ENCODE results near the gene DOCK11. TPM values are rescaled to one million over a fixed set of nuclear protein-coding genes. Genes with fewer than 3 reads are reported as not detected.

DOCK11 gene
- total and polyA plus RNA-seq, 11 donors, result 1.8 to 26.3 (median 2.9) TPM

GRCh38 chrX:118612290-118612689 is 116.7 kb downstream of the DOCK11 start:
- Histone ChIP-seq H3K36me3 (peaks cover 0 to 63% (median 11%) of the 10 kb centered on the region in 9 donors), H3K9me3 (no peaks in the 10 kb centered on the region), H3K4me1 (no peaks in the 10 kb centered on the region), H3K27ac (no peak overlapping the region), H3K27me3 (peaks cover 0 to 11% (median 0%) of the 10 kb centered on the region in 9 donors), H3K4me3 (no peak overlapping the region)
- no peak for TF ChIP-seq POLR2A (IDR thresholded peaks at IDR 0.05)
- TF ChIP-seq CTCF (IDR thresholded peaks at IDR 0.05), result no peak
- intact Hi-C loops (cut with DNase I), result no loop called here
- DNase-seq (no peak), ATAC-seq (no peak)
- 76 to 97% (median 89%) methylated on average over 2 of the region's 2 CpGs for WGBS, 4 donors

GRCh38 chrX:118614150-118614549 is 118.5 kb downstream of the DOCK11 start:
- no peaks in the 10 kb centered on the region for H3K9me3 ChIP-seq
- ATAC-seq (no peak), DNase-seq (no peak)
- H3K4me1 ChIP-seq, result no peaks in the 10 kb centered on the region
- H3K27me3 ChIP-seq, result peaks cover 0 to 11% (median 0%) of the 10 kb centered on the region in 9 donors
- no peak for TF ChIP-seq CTCF (IDR thresholded peaks at IDR 0.05)
- TF ChIP-seq POLR2A (IDR thresholded peaks at IDR 0.05), result no peak
- WGBS, 4 donors, result 43 to 93% (median 68%) methylated on average over 1 of the region's 1 CpG
- no peak overlapping the region for H3K27ac ChIP-seq
- intact Hi-C loops (cut with DNase I), result no loop called here
- H3K36me3 ChIP-seq, result peaks cover 0 to 58% (median 4%) of the 10 kb centered on the region in 9 donors
- H3K4me3 ChIP-seq, result no peak overlapping the region

DNA sequence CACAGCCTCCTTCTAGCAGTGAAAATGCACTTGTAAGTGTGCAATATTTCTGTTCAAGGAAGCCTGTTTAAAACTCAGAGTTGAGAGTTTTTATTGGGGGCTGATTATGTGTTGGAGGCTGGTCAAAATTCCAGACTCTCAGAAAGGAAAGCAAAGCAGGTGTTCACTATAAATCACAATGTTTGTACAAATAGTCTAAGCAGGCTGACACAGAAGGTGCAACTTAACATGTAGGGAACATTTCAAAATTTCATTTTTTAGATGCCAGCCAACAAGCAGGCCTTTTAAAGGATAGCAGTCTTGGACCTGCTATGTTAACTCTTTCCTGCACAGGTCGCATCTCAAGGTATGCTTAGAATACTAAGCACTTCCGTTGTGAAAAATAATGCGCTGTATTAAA is 119.5 kb downstream of the DOCK11 start:
- intact Hi-C loops (cut with DNase I), result no loop called here
- DNase-seq (no peak), ATAC-seq (no peak)
- Histone ChIP-seq H3K36me3 (peaks cover 0 to 48% (median 4%) of the 10 kb centered on the region in 9 donors), H3K4me3 (no peak overlapping the region), H3K27ac (no peak overlapping the region), H3K27me3 (peaks cover 0 to 11% (median 0%) of the 10 kb centered on the region in 9 donors), H3K9me3 (no peaks in the 10 kb centered on the region), H3K4me1 (no peaks in the 10 kb centered on the region)
- 81 to 93% (median 90%) methylated on average over 3 of the region's 3 CpGs for WGBS, 4 donors
- TF ChIP-seq CTCF (IDR thresholded peaks at IDR 0.05), result no peak
- no peak for TF ChIP-seq POLR2A (IDR thresholded peaks at IDR 0.05)

DNA sequence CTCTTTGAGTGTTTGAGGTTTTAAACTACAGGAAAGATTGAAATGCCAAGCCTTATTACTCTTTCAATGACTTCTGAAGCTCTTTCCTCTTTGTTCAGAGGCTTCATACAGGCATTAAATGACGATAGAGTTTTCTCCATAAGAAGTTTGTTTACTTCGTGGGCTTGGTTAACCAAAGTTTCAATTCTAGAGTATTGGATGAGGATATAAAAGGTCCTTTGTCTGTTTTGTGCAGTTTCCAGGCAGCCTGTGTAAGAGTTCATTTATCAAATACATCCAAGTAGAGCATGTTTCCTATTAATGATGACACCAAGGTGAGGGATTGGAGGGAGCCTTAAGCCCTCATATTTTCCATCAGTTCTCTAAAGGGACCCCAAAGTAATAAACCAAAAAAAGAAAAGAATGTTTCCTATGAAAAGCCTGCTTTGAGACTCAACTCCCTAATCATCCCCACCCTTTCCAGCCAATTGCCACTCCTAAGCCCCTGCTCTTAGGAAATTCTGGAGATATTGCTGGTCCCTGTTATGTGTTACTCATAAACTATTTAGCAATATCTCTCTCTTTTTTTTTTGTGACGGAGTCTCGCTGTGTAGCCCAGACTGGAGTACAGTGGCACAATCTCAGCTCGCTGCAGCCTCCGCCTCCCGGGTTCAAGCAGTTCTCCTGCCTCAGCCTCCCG is 125.6 kb downstream of the DOCK11 start:
- H3K27ac ChIP-seq, result no peak overlapping the region
- intact Hi-C loops (cut with DNase I), result no loop called here
- no peaks in the 10 kb centered on the region for H3K9me3 ChIP-seq
- ATAC-seq (no peak), DNase-seq (no peak)
- WGBS, 4 donors, result 78 to 92% (median 85%) methylated on average over 8 of the region's 8 CpGs
- TF ChIP-seq POLR2A (IDR thresholded peaks at IDR 0.05), result no peak
- TF ChIP-seq CTCF (IDR thresholded peaks at IDR 0.05), result no peak
- H3K4me1 ChIP-seq, result no peaks in the 10 kb centered on the region
- H3K4me3 ChIP-seq, result no peak overlapping the region
- peaks cover 0 to 7% (median 0%) of the 10 kb centered on the region in 9 donors for H3K27me3 ChIP-seq
- peaks cover 0 to 7% (median 0%) of the 10 kb centered on the region in 9 donors for H3K36me3 ChIP-seq
